NCI-H446 treated with DMSO at 0.1 percent for 48 hours (cell line): Measurements from ENCODE around the gene RIC8A.

Source experiments
- DNase-seq: peaks from one replicate; lab custom pipeline; 2025; lab: John Stamatoyannopoulos, UW

The RIC8A gene

DNA sequence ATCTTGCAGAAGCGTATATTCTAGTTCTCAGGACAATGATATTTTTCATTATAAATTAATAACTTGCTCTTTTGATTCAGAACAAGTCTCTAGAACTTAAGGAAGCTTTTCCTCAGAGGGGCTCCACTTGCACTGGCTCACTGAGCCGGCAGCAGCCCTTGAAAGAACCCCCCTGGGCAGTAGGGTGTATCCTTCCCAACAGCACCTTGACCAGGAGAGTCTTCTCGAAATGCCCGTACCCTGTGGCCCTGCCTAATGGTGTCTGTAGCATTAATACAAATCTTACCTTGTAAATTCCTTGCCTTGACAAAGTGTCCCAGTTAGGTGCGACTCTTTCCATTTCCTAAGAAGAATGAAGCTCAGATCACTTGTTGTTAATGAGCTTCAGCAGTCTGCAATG is 42.8 kb downstream of the RIC8A start:
- no peak for DNase-seq

DNA sequence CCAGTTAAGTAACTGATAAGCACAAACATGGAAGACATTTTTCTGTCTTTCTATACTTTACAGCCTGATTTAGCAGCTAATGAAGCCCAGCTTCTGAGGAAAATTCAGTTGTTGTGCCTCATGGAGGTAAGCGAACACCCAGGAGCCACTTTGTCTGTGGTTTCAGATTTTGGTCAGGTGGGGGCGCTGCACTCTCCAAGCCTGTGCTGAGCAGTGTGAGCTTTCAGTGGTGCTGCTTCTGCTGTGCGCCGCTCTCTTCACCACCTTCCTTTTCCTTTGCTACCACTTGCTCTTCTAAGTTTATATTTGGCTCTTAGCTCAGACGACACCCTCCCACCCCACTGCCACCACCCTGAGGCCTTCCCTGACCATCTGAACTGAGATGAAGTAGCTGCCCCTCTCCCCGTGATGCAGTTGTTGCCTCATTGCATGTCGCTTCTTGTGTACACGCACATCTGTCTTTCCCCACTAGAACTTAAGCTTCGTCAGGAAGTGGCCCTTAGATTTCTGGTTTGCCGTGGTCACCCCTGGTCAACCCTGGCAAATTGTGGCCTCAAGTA is 43.3 kb downstream of the RIC8A start:
- no peak for DNase-seq

DNA sequence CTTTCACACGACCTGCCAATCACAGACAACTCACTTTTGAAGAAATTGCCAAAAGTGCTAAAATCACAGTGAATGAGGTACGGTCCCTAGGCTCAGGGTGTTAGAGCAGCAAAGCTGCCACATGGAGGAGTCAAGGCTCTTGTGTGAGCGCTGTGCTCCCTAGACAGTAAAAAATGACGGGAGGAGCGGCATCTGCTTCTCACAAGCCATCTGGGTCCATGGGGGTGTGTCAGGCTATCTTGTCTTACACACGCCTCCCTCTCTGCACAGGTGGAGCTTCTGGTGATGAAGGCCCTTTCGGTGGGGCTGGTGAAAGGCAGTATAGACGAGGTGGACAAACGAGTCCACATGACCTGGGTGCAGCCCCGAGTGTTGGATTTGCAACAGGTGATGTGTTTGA is 44.0 kb downstream of the RIC8A start:
- DNase-seq = no peak

DNA sequence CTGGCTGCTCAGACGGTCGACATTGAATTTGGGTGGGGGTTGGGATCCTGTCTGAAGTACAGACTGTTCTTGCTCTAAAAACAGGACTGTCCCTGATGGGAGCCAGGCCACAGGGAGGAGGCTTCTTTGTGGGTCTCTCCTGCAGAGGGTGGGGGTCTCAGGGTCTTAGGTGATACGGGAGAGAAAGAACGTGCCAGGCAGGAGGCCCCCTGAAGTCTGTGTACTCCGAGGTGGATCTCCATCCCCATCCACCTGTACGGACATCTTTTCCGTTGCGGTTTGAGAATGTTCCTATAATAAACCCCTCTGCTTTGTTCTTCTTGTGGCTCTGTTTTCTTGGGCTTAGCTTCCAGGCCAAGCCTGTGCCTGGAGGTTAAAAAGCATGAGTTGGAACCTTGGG is 45.2 kb downstream of the RIC8A start:
- DNase-seq = no peak

DNA sequence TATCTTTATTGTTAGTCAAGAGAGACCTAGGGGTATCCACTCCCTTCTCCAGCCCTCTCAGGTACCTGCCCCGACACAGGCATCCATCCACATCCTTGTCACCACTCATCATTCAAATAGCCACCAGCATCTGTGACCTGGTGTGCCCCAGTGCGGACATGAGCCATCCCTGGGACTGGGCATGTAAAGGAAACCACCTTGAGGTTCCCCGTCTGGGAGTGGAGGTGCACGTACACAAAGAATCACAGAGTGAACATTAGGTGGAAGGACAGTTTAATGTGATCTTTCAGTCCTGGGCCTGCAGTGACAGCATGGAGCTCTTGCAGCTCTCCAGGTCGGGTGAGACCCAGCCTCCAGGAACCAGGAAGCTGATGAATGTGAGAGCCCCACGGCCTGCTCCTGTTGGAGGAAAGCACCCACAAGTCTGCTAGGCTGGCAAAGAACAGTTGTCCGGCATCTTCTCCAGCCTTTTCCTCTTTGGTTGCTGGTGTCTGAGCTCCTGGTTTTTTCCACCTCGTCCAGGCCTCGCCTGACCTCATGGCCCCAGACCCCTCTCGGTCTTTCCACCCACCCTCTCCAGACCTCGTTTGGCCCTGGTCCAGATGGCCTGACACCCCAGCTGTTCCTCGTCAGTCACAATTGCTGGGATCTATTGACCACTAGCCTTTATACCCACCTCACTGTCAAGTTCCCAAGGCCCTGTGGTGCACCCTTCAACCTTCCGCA is 45.8 kb downstream of the RIC8A start:
- no peak for DNase-seq

DNA sequence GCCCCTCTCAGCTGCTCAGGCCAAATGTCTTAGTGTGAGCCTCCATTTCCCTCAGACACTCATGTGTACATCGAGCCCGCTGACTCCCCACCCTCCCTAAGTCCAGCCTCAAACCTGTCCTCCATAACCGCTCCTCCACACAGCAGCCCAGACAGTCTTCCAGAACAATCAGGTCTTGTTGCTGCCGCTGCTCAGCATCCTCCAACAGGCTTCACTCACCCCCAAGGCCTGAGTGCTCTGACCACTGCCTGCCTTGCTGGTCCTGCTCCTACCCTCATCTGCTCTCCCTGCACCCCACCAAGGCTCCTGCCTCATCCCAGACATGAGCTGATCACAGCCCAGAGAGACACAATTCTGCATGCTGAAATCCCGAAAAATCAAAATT is 46.4 kb downstream of the RIC8A start:
- DNase-seq = no peak

DNA sequence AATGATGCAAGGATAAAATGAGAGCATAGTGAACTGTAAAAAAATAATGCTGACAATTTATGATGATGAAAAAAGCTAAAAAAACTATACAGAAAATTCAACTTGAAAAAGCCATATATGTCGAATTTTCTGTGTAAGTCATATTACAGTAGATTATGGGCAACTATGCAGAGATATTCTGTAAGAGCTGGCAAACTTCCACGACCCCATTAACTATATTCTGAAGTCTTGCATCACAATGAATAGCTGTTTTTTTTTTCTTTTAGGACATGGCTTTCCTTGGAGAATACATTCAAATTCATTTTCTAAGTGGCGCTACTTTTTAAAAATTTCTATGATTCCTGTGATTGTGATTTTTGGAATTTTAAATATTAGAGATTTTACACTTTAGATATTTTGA is 47.7 kb downstream of the RIC8A start:
- no peak for DNase-seq

DNA sequence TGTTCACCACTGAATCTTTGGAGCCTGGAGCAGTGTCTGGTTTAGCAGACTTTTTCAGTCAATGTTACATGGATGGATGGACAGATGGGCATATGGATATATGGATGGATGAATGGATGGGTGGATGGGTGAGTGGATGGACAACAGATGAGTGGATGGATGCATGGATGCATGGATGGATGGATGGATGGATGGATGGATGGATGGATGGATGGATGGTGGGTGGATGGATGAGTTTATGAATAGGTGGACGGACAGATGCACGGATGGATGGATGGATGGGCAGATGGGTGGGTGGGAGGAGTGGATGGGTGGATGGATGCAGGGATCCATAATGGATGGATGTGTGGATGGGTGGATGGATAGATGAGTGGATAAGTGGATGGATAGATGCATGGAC is 48.3 kb downstream of the RIC8A start:
- no peak for DNase-seq

DNA sequence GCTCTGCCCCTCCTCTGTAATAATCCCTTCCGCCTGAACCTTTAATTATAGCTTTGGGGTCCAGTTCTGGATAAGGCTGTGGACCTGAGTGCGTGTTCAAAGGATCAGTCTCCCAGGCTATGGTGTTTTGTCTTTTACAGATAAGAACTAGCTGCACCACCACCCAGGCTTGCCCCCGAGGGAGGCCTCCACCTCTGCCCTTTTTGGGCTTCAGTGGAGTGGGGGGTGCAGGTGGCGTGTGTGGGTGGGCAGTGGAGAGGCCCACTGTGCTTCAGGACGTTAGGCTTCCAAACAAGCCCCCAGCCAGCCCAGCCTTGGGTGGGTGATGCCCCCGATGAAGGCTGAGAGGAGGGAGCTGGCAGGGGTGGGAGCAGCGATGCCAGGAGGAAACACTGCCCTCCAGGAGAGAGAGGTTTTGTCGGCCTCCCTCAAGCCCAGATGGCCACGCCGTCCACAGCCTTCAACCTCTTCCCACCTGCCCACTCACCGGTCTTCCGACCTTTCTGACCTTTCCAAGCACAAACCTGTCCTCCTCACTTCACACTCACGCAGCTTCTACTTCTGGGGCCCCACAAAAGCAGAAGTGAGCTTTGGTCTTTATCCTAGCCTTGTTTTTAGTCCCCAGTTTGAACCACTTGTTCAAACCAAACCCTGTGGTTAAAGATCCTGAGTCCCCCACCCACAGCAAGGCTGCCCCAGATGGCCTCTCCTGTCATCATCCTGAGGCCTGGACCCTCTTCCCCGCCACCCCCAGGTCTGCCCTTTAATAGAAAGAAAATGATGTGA is 49.6 kb downstream of the RIC8A start:
- DNase-seq = no peak

DNA sequence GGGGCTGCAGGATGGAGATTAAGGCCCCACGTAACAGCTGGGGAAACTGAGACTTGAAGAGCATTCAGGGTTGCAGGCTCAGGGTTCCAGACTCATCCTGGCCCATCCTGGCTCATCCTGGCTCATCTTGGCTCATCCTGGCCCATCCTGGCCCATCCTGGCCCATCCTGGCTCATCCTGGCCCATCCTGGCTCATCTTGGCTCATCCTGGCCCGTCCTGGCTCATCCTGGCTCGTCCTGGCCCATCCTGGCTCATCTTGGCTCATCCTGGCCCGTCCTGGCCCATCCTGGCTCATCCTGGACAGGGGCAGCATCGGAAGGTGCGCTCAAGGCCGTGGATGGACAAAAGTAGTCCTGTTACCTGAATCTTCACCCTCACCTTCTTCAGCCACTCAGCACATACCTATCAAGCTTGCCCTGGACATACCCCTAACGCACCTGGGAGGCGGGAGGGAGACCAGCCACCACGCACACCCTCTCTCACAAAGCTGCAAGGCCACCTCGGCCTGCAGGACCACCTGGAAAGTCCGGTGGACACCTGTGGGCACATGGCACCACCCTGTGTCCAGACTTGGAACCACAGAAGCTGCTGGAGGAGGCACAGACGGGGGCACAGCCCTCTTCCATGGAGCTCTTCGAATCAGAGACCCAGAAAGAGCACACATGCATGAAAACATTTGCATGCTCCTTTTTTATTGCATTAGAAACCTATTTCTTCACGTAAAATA is 50.4 kb downstream of the RIC8A start:
- no peak for DNase-seq

DNA sequence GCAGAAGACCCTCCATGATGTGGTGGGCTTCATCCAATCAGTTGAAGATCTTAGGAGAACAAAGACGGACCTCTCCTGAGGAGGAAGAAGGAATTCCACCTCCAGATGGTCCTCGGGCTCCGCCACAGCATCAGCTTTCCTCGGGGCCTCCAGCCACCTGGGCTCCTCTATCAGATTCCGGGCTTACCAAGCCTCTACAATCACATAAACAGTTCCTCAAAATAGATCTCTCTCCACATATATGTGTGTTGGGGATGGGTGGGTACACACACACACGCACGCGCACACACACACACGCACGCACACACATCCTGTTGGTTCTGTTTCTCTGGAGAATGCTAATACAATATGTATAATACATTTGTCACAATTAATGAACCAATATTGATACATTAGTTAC is 51.9 kb downstream of the RIC8A start:
- no peak for DNase-seq

DNA sequence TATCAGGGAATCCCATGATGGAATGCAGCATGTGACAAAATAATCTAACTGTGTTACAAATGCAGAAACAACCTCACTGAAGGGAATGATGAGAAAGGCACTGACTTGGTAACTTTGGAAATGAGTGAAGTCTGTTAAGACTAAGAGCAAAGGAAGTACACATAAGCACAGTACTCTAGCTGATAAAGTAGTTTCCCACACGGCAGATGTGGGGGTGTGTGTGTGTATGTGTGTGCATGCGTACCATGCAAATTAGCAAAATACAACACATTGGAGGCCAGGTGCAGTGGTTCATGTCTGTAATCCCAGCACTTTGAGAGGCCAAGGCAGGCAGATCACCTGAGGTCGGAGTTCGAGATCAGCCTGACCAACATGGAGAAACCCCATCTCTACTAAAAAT is 54.1 kb downstream of the RIC8A start:
- no peak for DNase-seq
